Activated CD8-positive, alpha-beta memory T cell treated with anti-CD3 and anti-CD28 coated beads, Interleukin-2, amount 50 U/mL, for 48 hours (primary cell): Measurements from ENCODE around the gene NLK.
"Not testable (repeated sequence)": the region's sequence is repeated elsewhere in the genome, so short reads cannot be mapped to it uniquely, and the experiment has no call there.

ENCODE experiments used
- DNase-seq: peaks from one replicate; pipeline ENCODE4 v3.0.0-alpha.2; 2020

The NLK gene

GRCh38 chr17:28161311-28161710 lies 118.8 kb downstream of the NLK start:
- no peak for DNase-seq

GRCh38 chr17:28166478-28166877 lies 124.0 kb downstream of the NLK start:
- DNase-seq, result no peak

GRCh38 chr17:28169621-28170349 lies 127.3 kb downstream of the NLK start:
- DNase-seq, result no peak

GRCh38 chr17:28170771-28171170 lies 128.3 kb downstream of the NLK start:
- no peak for DNase-seq

- DNase-seq, result no peak
These were observed 130.6 kb downstream of the NLK start for GRCh38 chr17:28173031-28173561.

GRCh38 chr17:28173801-28174200 lies 131.3 kb downstream of the NLK start:
- no peak for DNase-seq

- DNase-seq, result no peak
These were observed 132.0 kb downstream of the NLK start for GRCh38 chr17:28174352-28175046.

GRCh38 chr17:28177351-28177750 lies 134.9 kb downstream of the NLK start:
- DNase-seq, result no peak

- no peak for DNase-seq
These were observed 136.3 kb downstream of the NLK start for GRCh38 chr17:28178800-28179199.

GRCh38 chr17:28180449-28180848 lies 138.0 kb downstream of the NLK start:
- no peak for DNase-seq

- no peak for DNase-seq
These were observed 139.1 kb downstream of the NLK start for GRCh38 chr17:28181568-28181967.

- DNase-seq, result no peak
These were observed 140.1 kb downstream of the NLK start for GRCh38 chr17:28182559-28182958.

- DNase-seq, result no peak
These were observed 143.2 kb downstream of the NLK start for GRCh38 chr17:28185658-28186057.

GRCh38 chr17:28186472-28186871 lies 144.0 kb downstream of the NLK start:
- not testable (repeated sequence) for DNase-seq

GRCh38 chr17:28187931-28188330 lies 145.5 kb downstream of the NLK start:
- no peak for DNase-seq

- no peak for DNase-seq
These were observed 146.4 kb downstream of the NLK start for GRCh38 chr17:28188841-28189263.

GRCh38 chr17:28189667-28190066 lies 147.2 kb downstream of the NLK start:
- DNase-seq, result no peak

GRCh38 chr17:28191018-28191417 lies 148.5 kb downstream of the NLK start:
- no peak for DNase-seq

GRCh38 chr17:28193241-28193640 lies 150.8 kb downstream of the NLK start:
- no peak for DNase-seq

- DNase-seq, result no peak
These were observed 151.9 kb downstream of the NLK start for GRCh38 chr17:28194382-28194781.

- DNase-seq, result no peak
These were observed 154.2 kb downstream of the NLK start for GRCh38 chr17:28196636-28197035.

- no peak for DNase-seq
These were observed 156.6 kb downstream of the NLK start for GRCh38 chr17:28199115-28199514.

GRCh38 chr17:28199728-28200127 lies 157.3 kb downstream of the NLK start:
- DNase-seq, result no peak

GRCh38 chr17:28201315-28201714 lies 158.8 kb downstream of the NLK start:
- DNase-seq, result no peak
